ENCODE measurements around the gene C11orf86.

Gene C11orf86

GRCh38 chr11:66978717-66979116, 3.6 kb downstream of the C11orf86 start:
- Histone ChIP-seq H4K20me1 (ENCODE audit: insufficient read depth, low read length) (no peaks in the 10 kb centered on the region), H3K36me3 (replicated peaks; ENCODE audit: low read depth, low read length) (no peaks in the 10 kb centered on the region), H3K27ac (ENCODE audit: low read length) (no peak overlapping the region), H3K4me3 (ENCODE audit: low read length) (no peak overlapping the region), H3K9me3 (ENCODE audit: insufficient read depth, low read length) (0 out of 2 replicates have a peak, but pooled peaks cover 4% of the 10 kb centered on the region), H3K9ac (ENCODE audit: low read length) (no peak overlapping the region), H3K27me3 (ENCODE audit: low read depth, low read length) (0 out of 2 replicates have a peak, but pooled peaks cover 7% of the 10 kb centered on the region), H3K79me2 (ENCODE audit: low read length) (no peaks in the 10 kb centered on the region), H3K4me1 (ENCODE audit: low read length) (0 out of 2 replicates have a peak, but pooled peaks cover 4% of the 10 kb centered on the region), H2AFZ (ENCODE audit: low read depth, low read length) (no peak overlapping the region), H3K4me2 (ENCODE audit: low read length) (no peak overlapping the region)
- TF ChIP-seq EZH2phosphoT487 (IDR thresholded peaks at IDR 0.05; ENCODE audit: low read depth) = no peak
- TF ChIP-seq, protein P1, sequence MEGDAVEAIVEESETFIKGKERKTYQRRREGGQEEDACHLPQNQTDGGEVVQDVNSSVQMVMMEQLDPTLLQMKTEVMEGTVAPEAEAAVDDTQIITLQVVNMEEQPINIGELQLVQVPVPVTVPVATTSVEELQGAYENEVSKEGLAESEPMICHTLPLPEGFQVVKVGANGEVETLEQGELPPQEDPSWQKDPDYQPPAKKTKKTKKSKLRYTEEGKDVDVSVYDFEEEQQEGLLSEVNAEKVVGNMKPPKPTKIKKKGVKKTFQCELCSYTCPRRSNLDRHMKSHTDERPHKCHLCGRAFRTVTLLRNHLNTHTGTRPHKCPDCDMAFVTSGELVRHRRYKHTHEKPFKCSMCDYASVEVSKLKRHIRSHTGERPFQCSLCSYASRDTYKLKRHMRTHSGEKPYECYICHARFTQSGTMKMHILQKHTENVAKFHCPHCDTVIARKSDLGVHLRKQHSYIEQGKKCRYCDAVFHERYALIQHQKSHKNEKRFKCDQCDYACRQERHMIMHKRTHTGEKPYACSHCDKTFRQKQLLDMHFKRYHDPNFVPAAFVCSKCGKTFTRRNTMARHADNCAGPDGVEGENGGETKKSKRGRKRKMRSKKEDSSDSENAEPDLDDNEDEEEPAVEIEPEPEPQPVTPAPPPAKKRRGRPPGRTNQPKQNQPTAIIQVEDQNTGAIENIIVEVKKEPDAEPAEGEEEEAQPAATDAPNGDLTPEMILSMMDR (IDR thresholded peaks at IDR 0.05; ENCODE audit: low read depth, low read length) = no peak

DNA sequence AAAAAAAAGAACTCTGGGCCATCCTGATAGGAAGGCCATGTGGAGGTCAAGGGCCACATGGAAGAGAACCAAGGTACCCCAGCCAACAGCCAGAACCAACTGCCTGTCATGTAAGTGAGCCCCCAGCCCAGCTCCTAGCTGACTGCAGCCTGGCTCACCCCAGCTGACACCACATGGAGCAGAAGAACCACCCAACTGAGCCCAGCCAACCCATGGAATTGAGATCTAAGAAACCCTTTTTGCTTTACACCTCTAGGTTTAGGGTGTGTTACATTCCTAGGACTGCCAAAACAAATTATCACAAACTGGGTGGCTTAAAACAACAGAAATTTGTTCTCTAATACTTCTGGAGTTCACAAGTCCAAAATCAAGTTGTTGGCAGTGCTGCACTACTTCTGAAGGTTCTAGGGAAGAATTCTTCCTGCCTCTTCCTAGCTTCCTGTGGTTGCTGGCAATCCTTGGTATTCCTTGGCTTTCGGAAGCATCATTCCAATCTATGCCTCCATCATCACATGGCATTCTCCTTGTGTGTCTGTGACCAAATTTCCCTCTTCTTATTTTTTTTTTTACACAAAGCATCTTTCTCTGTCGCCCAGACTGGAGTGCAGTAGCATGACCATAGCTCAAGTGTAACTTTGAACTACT, 4.4 kb downstream of the C11orf86 start:
- Histone ChIP-seq H3K9ac (ENCODE audit: low read length) (no peak overlapping the region), H3K27ac (ENCODE audit: low read length) (no peak overlapping the region), H3K4me2 (ENCODE audit: low read length) (no peak overlapping the region), H2AFZ (ENCODE audit: low read depth, low read length) (no peak overlapping the region), H3K4me3 (ENCODE audit: low read length) (no peak overlapping the region), H4K20me1 (ENCODE audit: insufficient read depth, low read length) (no peaks in the 10 kb centered on the region), H3K27me3 (ENCODE audit: low read depth, low read length) (peaks cover 10% of the 10 kb centered on the region; the same call in 1 of the 2 replicates), H3K79me2 (ENCODE audit: low read length) (no peaks in the 10 kb centered on the region), H3K36me3 (replicated peaks; ENCODE audit: low read depth, low read length) (no peaks in the 10 kb centered on the region), H3K4me1 (ENCODE audit: low read length) (0 out of 2 replicates have a peak, but pooled peaks cover 4% of the 10 kb centered on the region), H3K9me3 (ENCODE audit: insufficient read depth, low read length) (0 out of 2 replicates have a peak, but pooled peaks cover 4% of the 10 kb centered on the region)
- TF ChIP-seq EZH2phosphoT487 (IDR thresholded peaks at IDR 0.05; ENCODE audit: low read depth) = no peak
- TF ChIP-seq, protein P1 (IDR thresholded peaks at IDR 0.05; ENCODE audit: low read depth, low read length) = no peak

DNA sequence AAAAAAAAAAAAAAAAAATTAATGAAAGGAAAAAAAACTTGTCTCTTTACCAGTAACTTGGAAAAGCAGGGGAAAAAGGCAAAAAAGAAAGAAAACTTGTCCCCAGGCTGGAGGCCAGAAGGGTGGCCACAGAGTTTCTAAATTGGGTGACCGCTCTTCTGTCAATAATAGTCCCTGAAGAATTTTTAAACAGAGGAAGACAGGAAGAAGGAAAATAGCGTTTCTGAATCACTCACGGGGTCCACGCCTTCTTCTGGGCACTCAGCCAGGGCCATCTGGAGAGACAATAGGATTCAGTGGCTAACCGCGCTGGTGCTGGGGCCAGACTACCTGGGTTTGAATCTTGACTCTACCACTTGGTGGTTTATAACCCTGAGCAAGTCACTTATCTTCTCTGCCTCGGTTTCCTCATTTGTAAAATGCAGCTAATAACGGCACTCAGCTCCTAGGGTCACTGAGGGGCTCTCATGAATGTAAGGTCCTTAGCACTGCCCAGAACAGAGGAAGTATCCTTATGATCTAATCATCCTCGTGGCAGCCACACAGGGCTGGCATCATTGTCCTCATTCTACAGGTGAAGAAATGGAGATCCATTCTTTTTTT, 7.0 kb downstream of the C11orf86 start:
- TF ChIP-seq EZH2phosphoT487 (IDR thresholded peaks at IDR 0.05; ENCODE audit: low read depth) = no peak
- TF ChIP-seq, protein P1 (IDR thresholded peaks at IDR 0.05; ENCODE audit: low read depth, low read length) = no peak
- no peak overlapping the region for H3K4me2 ChIP-seq (ENCODE audit: low read length)
- H2AFZ ChIP-seq (ENCODE audit: low read depth, low read length) = no peak overlapping the region
- 0 out of 2 replicates have a peak, but pooled peaks cover 4% of the 10 kb centered on the region for H3K9me3 ChIP-seq (ENCODE audit: insufficient read depth, low read length)
- no peaks in the 10 kb centered on the region for H3K79me2 ChIP-seq (ENCODE audit: low read length)
- H3K4me1 ChIP-seq (ENCODE audit: low read length) = 0 out of 2 replicates have a peak, but pooled peaks cover 4% of the 10 kb centered on the region
- H3K4me3 ChIP-seq (ENCODE audit: low read length) = no peak overlapping the region
- H4K20me1 ChIP-seq (ENCODE audit: insufficient read depth, low read length) = no peaks in the 10 kb centered on the region
- no peaks in the 10 kb centered on the region for H3K36me3 ChIP-seq (replicated peaks; ENCODE audit: low read depth, low read length)
- no peak overlapping the region for H3K27ac ChIP-seq (ENCODE audit: low read length)
- H3K27me3 ChIP-seq (ENCODE audit: low read depth, low read length) = peaks cover 14% of the 10 kb centered on the region
- H3K9ac ChIP-seq (ENCODE audit: low read length) = no peak overlapping the region

- Histone ChIP-seq H3K9ac (ENCODE audit: low read length) (no peak overlapping the region), H3K79me2 (ENCODE audit: low read length) (no peaks in the 10 kb centered on the region), H4K20me1 (ENCODE audit: insufficient read depth, low read length) (no peaks in the 10 kb centered on the region), H3K27ac (ENCODE audit: low read length) (no peak overlapping the region), H3K4me1 (ENCODE audit: low read length) (0 out of 2 replicates have a peak, but pooled peaks cover 4% of the 10 kb centered on the region), H3K27me3 (ENCODE audit: low read depth, low read length) (peaks cover 14% of the 10 kb centered on the region), H3K9me3 (ENCODE audit: insufficient read depth, low read length) (0 out of 2 replicates have a peak, but pooled peaks cover 4% of the 10 kb centered on the region), H3K4me3 (ENCODE audit: low read length) (no peak overlapping the region), H3K4me2 (ENCODE audit: low read length) (no peak overlapping the region), H2AFZ (ENCODE audit: low read depth, low read length) (no peak overlapping the region), H3K36me3 (replicated peaks; ENCODE audit: low read depth, low read length) (no peaks in the 10 kb centered on the region)
- TF ChIP-seq, protein P1 (IDR thresholded peaks at IDR 0.05; ENCODE audit: low read depth, low read length) = no peak
- no peak for TF ChIP-seq EZH2phosphoT487 (IDR thresholded peaks at IDR 0.05; ENCODE audit: low read depth)
Observed at GRCh38 chr11:66983275-66983924, 8.3 kb downstream of the C11orf86 start.

All from OCI-LY3 (cell line).